Daoy (cell line): ENCODE results near the gene PSMD8. TPM values are rescaled to one million over a fixed set of nuclear protein-coding genes. Genes with fewer than 3 reads are reported as not detected.
"Not testable (repeated sequence)": the region's sequence is repeated elsewhere in the genome, so short reads cannot be mapped to it uniquely, and the experiment has no call there.

Experiments used
- DNase-seq: peaks from one replicate; pipeline ENCODE4 v3.0.0-alpha.2; 2015; ENCODE audit warnings: low read depth
- total RNA-seq: library from RNA; depleted of rRNA; stranded (reverse); fragments of >200 nt; shearing (Covaris generic); gene quantifications from 2 replicates; pipeline ENCODE4 v1.2.3, GENCODE V29; 2014

The PSMD8 gene
- total RNA-seq, 1 experiment from 2014 or later = 343 TPM

DNA sequence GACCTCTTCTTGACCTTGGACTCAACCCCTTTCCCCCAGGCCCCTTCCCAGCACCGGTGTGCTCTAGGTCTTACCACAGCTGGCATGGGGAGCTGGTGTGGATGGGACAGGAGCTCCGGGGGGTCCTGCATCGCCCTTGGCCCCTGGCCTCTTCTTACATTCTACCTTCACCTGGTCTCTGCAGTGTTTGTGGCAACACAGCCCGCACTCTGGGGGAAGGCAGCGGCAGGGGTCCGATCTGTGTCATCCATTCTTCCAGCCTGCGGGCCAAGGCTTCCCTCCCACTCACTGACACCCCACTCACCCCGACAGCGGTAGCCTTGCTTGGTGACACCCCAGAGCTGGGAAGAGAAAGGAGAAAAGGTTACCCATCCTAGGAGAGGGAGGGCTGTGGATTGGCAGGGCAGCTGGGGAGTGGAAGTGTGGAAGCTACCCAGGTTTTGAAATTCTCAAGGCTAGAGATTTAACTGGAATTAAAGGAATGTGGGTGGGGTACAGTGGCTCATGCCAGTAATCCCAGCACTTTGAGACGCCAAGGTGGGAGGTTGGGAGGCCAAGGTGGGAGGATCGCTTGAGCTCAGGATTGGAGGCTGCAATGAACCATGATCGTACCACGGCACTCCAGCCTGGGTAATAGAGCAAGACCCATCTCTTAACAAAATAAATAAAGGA is 36.8 kb downstream of the PSMD8 start:
- DNase-seq = no peak

DNA sequence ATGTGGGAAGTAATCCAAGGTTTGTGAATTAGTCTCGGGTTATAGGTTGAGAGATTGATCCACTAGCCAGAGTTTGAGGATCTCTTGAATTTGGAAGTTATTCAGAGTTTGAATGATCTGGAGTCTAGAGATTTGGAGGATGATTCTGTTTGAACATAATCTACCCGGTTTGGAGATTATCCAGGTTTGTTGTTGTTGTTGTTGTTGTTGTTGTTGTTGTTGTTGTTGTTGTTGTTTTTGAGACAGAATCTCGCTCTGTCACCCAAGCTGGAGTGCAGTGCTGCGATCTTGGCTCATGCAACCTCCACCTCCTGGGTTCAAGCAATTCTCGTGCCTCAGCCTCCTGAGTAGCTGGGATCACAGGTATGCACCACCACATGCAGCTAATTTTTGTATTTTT is 37.5 kb downstream of the PSMD8 start:
- not testable (repeated sequence) for DNase-seq

DNA sequence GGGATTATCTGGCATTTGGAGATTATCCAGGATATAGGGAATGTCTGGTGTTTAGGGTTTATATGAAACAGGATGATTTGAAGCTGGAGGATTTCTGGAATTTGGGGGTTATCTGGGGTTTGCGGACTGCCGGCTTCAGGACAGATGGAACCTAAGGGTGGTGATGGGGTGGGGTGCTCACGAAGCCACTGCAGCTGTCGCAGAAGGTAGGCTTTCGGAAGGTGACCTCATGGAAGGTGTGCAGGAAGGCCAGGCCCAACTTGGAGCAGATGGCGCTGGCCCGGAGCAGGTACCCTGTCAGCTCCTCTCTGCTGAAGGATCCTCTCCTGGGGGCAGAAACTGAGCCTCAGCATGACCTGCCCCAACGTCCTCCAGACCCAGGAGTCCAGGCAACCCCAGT is 38.1 kb downstream of the PSMD8 start:
- no peak for DNase-seq

DNA sequence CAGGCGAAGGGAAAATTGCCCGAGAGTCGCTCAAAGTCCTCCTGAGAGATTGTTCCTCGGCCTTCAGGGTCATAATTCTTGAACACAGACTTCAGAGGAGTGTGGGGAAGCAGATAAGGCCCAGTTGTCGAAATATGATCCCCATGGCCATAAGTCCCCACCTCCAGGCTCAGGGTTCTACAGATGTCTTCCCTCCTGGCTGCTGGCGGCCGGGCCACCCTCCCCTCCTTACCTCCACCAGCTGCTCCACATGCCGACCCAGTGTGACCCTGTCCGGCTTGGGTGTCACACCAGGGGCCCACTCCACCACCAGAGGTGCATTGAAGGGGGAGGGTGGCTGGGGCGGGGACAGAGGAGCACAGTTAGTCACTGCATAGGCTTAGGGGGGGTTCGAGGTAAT is 38.6 kb downstream of the PSMD8 start:
- DNase-seq = no peak

DNA sequence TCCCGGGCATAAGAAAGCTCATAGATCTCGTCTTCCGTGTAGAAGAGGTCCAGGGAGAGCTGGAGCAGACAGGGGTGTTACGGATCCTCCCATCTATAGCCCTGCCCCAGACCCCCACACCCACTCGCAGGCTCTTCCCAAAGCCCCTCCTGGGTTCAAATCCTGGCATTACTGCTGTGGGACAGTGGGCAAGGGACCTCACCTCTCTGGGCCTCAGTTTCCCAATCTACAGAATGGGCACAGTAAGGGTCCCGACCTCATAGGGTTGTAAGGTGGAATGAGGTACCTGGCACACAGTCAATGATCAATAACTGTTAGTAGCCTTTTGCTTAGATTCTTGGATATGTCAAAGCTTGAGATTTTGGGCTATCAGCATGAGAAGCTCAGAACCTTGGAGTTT is 39.0 kb downstream of the PSMD8 start:
- no peak for DNase-seq

DNA sequence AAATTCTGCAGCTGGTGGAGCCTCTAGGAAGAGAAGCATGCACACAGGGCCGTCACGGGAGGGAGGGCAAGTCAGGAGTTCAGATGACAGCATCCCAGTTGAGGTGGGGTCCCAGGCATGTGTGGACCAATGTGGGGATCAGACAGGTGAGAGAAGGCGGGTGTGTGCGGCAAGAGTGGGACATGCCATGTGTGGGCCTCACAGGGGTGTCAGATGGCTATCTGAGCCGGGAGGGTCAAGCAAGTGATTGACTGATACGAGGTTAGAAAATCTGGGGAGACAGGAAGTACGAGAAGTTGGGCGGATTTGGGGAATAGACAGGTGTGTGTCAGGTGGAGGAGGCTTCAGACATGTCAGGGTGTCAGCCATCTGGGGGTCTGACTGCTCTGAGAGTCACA is 42.8 kb downstream of the PSMD8 start:
- no peak for DNase-seq

DNA sequence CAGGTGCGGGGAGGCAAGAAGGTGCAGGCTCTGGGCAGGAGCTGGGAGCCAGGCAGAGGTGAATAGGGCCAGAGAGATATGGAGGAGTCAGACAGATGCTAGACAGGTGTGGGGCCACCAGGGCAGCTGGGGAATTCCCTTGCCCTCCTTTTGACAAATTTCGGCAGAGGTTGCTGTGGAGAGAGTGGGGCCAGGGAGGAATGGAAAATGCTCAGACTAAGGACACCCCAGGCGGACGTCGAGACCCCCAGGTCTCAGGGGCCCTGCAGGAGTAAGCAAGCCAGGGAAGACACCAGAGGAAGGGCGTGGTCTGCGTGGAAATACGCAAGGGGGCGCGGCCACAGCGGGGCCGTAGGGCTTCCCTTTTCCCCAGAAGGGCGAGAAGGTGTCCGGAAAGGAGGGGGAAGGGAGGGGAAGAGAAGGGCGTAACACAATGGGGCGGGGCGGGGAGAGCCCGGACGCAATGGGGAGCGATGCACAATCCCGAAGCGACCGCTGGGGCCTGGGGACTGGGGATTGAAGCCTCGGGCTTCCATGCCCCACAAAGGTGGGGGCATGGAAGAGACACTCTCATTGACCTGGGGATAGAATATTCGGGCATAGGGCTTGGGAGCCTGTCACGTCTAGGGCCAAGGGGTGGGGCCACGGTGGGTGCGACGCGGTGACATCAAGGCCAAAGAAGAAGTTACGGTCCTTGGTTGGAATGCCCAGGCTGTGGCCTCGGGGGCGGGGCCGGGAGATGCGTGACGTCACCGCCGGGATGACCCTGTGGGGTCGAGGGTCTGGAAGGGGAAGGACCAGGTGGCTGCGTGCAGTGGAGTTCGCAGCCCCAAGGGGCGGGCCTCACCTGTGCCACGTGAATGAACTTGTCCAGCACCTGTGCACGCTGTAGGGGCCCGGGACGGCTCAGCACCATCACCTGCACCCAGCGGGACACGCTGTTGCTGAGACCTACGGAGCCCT is 43.5 kb downstream of the PSMD8 start:
- DNase-seq = peak; percentile 61

DNA sequence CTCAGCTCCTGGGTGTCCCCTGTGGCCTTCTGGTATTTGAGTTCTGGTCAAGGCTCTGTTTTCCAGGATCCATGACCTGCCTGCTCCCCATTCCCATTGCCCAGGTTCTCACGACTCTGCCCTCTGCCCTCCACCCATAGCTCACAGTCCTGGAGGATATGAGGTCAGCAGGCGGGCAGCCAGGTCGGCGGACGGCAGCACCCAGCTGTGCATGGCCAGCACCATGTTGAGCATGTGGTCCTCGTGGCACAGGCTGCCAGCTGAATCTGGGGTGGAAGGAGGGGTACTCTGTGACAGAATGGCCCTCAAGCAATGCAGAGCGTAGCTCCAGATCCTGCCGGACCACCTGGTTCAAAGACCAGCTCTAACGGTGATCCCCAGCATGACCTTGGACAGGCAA is 46.6 kb downstream of the PSMD8 start:
- DNase-seq = no peak

DNA sequence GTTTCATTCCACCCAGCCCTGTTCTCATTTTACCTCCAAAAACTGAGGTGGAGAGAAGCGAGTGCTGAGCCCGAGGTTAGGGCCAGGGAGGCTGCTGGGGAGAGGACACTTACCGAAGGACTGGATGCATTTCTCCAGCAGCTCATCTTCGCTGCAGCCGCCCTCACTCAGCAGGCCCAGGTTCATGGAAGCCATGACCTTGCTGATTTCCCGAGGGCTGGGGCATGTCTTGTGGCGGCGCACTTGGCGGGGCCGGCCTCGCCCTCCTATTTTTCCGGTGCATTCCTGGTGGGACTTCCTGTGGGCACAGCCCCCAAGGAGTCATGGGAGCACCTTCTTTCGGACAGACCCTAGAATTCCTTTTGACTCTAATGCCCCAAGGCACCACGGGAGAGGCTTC is 47.5 kb downstream of the PSMD8 start:
- DNase-seq = no peak

DNA sequence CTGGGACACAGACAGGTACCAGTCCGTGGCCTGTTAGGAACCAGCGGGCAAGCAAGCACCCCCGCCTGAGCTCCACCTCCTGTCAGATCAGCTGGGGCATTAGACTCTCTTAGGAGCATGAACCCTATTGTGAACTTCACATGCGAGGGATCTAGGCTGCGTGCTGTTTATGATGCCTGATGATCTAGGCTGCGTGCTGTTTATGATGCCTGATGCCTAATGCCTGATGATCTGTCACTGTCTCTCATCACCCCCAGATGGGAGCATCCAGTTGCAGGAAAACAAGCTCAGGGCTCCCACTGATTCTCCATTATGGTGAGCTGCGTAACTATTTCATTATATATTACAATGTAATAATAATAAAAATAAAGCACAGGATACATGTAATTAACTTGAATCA is 48.1 kb downstream of the PSMD8 start:
- DNase-seq = no peak

DNA sequence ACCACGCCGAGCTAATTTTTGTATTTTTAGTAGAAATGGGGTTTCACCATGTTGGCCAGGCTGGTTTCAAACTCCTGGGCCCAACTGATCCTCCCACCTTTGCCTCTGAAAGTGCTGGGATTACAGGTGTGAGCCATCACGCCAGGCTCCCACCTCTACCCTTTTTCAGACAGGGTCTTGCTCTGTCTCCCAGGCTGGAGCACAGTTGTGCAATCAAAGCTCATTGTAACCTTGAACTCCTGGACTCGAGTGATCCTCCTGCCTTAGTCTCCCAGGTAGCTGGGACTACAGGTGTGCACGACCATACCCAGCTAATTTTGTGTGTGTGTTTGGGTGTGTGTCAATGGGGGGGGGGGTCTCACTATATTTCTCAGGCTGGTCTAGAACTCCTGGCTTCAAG is 49.9 kb downstream of the PSMD8 start:
- no peak for DNase-seq

DNA sequence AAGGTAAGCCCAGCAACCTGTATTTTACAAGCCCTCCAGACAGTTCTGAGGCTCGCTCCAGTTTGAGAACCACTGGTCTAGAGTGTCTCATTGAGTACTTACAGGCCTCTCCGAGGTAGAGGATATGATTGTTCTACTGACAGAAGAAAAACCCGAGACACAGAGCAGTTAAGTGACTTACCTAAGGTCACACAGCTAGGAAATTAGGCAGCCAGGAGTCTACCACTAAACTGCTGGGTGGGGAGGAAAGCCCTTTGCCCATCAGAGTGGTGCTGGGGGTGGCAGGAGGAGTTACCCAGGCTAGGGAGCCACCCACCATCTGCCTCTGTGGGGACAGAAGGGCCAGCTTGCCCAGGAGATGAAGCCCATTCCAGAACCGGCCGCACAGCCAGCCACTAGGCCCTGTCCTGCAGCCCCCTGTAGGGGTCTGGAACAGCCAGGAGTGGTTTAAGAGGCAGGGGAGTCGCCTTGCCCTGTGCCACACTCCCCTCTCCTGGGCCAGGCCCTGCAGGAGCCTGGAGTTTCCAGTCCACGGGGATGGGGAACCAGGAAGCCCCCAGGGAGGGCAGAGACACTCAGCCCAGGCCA is 50.9 kb downstream of the PSMD8 start:
- DNase-seq = no peak

DNA sequence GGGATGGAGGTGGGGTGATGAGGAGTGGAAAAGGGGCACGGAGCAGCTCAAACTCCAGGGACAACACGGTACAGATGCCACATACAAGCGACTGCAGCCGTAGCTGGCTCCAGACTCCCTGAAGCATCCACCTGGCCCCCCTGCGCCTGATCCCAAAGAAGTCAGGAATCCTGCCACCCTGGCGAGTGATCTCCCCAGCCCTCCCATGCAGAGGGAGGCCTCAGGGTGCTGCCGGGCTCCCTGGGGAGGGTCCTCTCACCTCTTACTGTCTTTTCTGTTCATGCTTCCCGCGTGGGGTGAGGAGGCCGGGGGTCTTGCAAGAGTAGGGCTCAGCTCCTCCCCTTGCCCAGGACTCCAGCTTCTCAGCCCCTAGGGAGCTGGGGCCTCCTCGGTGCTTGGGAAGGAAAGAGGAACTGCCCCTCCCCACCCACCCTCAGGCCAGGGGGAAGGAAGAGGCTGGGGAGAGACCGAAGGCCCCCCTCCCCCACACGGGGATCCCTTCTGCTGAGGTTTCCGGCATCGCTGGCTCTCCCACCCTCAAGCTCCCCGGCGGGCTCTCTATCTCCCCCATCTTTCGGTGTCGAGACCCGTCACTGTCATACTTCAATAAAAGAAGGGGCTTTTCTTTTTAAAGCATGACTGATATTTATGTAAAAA is 51.6 kb downstream of the PSMD8 start, which contains the start of gene RASGRP4:
RASGRP4 (minus strand) TSS at position 410 of the 657 bp plus-strand sequence; CDS start at position 282, 128 bp downstream.
- DNase-seq = no peak

DNA sequence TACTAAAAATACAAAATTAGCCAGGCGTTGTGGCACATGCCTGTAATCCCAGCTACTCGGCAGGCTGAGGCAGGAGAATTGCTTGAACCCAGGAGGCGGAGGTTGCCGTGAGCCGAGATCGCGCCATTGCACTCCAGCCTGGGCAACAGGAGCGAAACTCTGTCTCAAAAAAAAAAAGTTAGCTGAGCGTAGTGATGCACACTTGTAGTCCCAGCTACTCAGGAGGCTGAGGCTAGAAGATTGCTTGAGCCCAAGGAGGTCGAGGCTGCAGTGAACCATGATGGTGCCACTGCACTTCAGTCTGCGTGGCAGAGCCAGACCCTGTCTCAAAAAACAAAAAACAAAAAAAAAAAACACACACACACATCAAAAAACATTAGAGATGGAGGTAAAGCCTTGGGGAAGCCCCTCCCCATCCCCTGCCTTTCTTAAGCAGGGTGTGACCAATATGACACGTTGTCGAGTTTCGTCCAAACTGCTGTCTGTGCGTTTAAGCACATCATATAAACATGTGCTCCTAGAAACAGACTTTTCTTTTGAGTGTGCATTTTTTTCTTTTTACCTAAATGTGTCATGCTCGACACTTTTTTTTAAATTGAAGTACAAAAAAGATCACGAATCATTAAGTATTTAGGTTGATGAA is 52.8 kb downstream of the PSMD8 start:
- DNase-seq = not testable (repeated sequence)

DNA sequence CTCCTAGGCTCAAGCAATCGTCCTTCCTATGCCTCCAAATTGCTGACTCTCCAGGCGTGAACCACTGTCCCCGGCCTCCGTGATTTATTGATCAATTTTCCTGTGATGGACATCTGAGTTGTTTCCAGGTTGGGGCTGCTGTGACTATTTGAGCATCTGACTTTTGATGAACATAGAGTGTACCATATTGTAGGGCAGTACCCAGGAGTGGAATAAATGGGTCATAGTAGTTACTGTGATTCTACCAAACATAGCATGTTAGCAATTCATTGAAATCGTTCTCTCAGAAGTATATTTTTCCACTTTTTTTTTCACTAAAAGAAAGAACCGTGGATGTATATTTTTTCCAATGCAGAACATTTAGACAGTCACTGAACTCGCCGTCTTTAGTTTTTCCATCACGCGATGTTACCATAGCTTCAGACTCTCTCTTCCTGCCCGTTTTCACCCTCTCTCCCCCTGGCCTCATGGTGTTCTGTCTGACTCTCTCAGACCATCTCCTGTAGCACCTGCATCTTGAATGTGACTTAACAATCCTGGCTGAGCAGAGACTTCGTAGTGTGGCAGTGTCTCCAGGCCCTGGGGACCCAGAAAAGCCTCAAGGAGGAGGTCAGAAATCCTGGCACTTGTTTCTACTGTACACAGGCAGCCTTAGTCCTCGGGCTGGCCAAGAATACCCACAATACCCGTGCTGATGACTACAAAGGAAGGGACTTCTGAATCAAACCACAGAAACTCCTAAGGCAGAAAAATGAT is 54.9 kb downstream of the PSMD8 start:
- DNase-seq = no peak

DNA sequence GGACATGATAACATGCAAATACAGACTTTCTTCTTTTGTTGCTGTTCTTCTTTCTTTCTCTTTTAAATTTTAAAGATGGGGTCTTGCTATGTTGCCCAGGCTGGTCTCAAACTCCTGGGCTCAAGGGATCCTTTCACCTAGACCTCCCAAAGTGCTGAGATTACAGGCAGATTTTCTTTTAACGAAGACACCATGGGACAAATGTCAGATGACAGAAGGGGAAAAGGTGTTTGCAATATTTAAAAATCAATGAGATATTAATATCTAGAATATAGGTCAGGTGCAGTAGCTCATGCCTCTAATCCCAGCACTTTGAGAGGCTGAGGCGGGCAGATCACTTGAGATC is 55.4 kb downstream of the PSMD8 start:
- DNase-seq = no peak

DNA sequence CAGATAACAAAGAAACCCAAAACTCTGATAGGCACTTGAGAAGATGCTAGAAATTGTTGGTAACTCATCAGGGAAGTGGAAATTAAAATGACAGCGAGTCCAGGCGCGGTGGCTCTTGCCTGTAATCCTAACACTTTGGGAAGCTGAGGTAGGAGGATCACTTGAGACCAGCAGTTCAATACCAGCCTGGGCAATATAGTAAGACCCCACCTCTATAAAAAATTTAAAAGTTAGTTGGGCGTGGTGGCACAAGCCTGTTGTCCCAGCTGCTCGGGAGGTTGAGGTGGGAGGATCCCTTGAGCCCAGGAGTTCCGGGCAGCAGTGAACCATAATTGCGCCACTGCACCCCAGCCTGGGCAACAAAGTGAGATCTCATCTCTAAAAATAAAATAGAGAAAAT is 56.6 kb downstream of the PSMD8 start:
- DNase-seq = no peak

DNA sequence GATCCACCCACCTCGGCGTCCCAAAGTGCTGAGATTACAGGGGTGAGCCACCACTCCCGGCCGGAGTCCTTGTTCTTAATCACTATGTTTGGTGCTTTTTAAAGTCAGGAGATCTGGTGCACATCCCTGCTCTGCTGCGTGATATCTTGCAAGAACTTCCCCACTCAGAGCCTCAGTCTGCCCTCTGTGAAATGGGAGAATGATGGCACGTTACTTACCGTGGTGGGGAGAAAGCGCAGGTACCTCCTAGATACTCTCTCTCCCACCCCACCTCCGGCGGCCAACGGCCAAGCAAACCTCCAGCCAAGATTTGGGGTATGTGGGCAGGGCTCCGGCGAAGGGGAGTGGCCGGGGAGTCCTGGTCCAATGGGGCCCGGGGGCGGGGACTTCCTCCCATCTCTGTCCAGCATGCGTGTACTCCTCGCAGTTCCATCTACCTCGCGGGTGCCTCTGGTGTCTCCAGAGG is 58.9 kb downstream of the PSMD8 start, which contains the start of gene RYR1:
RYR1 (plus strand) TSS at position 424 of the 466 bp plus-strand sequence. CDS start 139 bp downstream, outside the sequence.
- DNase-seq = peak; percentile 77
